HFFc6 (cell line): Measurements from ENCODE around the gene TAGLN2. TPM values are rescaled to one million over a fixed set of nuclear protein-coding genes. Genes with fewer than 3 reads are reported as not detected.
A peak's percentile ranks its signal among the peaks of the same experiment; 100 is the strongest.

Source experiments
- DNase-seq: peaks from one replicate; pipeline ENCODE4 v3.0.0-alpha.2; 2018
- H3K27ac Mint-ChIP-seq: 2 replicates; pipeline ENCODE4 v1.8.0; 2020; ENCODE audit warnings: mild to moderate bottlenecking, mixed read lengths
- H3K27me3 Mint-ChIP-seq: 2 replicates; pipeline ENCODE4 v1.8.0; 2021; ENCODE audit warnings: mild to moderate bottlenecking, moderate library complexity, mixed read lengths; ENCODE audit not compliant: insufficient read depth
- H3K36me3 Mint-ChIP-seq: 2 replicates; pipeline ENCODE4 v1.8.0; 2021; ENCODE audit warnings: low read depth, mixed read lengths
- H3K4me1 Mint-ChIP-seq: 2 replicates; pipeline ENCODE4 v1.8.0; 2020; ENCODE audit warnings: low read depth, mixed read lengths
- H3K4me3 Mint-ChIP-seq: 2 replicates; pipeline ENCODE4 v1.8.0; 2020; ENCODE audit warnings: mild to moderate bottlenecking, moderate library complexity, mixed read lengths
- H3K9me3 Mint-ChIP-seq: 2 replicates; pipeline ENCODE4 v1.8.0; 2020; ENCODE audit warnings: mild to moderate bottlenecking, mixed read lengths
- long read RNA-seq: library from polyadenylated mRNA; unstranded; transcript quantifications from one replicate; pipeline ENCODE4 v2.0.0, GENCODE V29; 2019
- total RNA-seq, 6 experiments: library from RNA; stranded (reverse); fragmentation: NEBNext Ultra II Directional; extraction: Animal tissue kit (Norgen Biotek cat#: 25700); gene quantifications; 2 replicates in 1 of 6; 3 replicates in 5 of 6; pipeline ENCODE4 v1.2.3, GENCODE V29; 2021
- TF ChIP-seq, protein P1 (sequence below): fragments of 200-600 bp; sonication (generic); IDR thresholded peaks from 2 replicates; pipeline ENCODE4 v1.5.0; 2021; ENCODE audit warnings: antibody characterized with exemption, mild to moderate bottlenecking

TAGLN2 gene
- 100 to 1,000 TPM; 560 to 914 (median 815) TPM for total RNA-seq
- long read RNA-seq, transcript TAGLN2-203 (5 exons, 1,604 nt): major isoform, 838 of 951 reads
- long read RNA-seq, partial matches to known transcripts: 65 of 951 reads
- long read RNA-seq, other reads (novel, unspliced or antisense): 45 of 951 reads

DNA sequence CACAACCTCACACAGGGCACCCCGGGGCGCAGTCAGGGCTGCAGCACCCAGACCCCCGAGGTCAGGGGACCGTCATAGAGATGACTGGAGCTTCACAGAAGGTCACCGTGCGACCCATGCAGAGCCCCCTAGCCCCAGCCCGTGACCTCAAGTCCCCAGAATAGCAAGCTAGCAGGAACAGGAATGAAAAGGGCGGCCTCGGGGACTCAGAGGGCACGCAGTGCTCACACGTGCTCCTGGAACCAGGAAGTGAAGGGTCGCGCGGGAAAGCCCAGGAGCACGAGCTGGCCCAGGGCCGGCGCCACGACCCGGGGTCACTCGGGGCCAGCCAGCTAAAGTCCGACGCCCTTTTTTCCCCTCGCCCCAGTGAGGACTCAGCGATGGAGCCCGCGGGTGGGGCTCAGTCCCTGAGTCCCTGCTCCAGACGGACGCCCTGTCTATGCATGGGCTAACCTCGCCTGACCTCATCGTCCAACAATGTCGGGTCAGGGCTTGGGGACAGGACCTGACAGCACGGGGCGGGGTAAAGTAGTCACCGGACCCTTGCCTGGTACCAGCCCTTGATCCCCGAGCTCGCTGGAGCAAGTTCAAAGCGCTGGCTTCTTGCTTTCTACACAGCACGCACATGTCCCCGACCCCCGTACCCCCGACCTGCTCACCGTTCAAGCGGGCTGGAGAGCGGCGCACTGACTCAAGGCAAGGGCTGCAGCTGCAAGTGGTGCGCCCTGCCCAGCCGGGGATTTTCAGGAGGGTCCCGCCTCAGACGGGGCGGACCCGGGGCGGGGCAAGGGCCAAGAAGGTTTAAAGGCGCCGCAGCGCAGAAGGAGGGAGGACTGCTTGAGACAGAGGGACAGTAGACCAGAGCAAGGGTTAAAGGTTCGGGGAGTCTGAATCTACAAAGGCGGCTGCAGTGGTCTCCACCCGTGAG, at the start of gene TAGLN2:
Gene TAGLN2, minus strand, starts transcription at position 717 of the 928 bp plus-strand sequence. CDS start 4,998 bp downstream, outside the sequence.
- H3K27ac Mint-ChIP-seq: peak within 1 kb of the TSS; percentile 96
- H3K27me3 Mint-ChIP-seq: peaks cover 6% of the 10 kb centered on the region; the same call in 1 of the 2 replicates
- H3K4me1 Mint-ChIP-seq: peaks cover 53% of the 10 kb centered on the region
- peaks cover 40% of the 10 kb centered on the region for H3K36me3 Mint-ChIP-seq
- TF ChIP-seq, protein P1, sequence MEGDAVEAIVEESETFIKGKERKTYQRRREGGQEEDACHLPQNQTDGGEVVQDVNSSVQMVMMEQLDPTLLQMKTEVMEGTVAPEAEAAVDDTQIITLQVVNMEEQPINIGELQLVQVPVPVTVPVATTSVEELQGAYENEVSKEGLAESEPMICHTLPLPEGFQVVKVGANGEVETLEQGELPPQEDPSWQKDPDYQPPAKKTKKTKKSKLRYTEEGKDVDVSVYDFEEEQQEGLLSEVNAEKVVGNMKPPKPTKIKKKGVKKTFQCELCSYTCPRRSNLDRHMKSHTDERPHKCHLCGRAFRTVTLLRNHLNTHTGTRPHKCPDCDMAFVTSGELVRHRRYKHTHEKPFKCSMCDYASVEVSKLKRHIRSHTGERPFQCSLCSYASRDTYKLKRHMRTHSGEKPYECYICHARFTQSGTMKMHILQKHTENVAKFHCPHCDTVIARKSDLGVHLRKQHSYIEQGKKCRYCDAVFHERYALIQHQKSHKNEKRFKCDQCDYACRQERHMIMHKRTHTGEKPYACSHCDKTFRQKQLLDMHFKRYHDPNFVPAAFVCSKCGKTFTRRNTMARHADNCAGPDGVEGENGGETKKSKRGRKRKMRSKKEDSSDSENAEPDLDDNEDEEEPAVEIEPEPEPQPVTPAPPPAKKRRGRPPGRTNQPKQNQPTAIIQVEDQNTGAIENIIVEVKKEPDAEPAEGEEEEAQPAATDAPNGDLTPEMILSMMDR: no peak; the same call in 1 of the 2 replicates
- no peaks in the 10 kb centered on the region for H3K9me3 Mint-ChIP-seq
- H3K4me3 Mint-ChIP-seq: peak within 1 kb of the TSS; percentile 88
- DNase-seq: peak; percentile 83

DNA sequence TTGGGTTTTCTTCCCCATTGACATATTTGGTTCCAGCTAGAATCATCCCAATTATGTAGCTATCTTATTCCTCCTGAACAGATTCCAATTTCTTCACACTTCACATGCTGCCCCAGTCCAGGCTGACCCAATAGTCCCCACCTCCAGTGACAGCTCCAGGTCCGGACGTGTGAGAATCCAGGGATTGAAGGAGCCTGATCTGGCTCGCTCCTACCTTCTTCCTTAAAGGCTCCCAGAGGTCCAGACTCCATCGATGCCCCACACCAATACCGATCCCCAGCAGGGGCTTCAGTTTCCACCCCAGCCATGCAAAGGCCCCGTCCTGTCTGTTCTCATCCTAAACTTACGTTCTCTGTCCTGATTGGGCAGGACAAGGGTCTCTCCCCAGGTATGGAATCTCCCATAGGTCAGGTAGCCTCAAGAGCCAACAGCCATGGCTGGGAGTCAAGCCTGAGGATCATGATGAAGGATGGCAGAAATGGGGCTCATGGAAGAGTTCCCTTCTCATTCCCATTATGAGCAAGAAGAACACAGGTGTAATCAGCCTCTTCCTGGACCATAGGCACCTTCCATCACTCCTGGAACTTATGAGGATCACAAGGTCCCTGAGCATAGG, 49.2 kb upstream of the TAGLN2 start:
- H3K36me3 Mint-ChIP-seq: no peaks in the 10 kb centered on the region
- H3K4me3 Mint-ChIP-seq: no peak overlapping the region
- TF ChIP-seq, protein P1: no peak
- H3K27me3 Mint-ChIP-seq: peaks cover 32% of the 10 kb centered on the region
- H3K4me1 Mint-ChIP-seq: peaks cover 17% of the 10 kb centered on the region; the same call in 1 of the 2 replicates
- H3K27ac Mint-ChIP-seq: no peak overlapping the region
- no peak for DNase-seq
- H3K9me3 Mint-ChIP-seq: no peaks in the 10 kb centered on the region

DNA sequence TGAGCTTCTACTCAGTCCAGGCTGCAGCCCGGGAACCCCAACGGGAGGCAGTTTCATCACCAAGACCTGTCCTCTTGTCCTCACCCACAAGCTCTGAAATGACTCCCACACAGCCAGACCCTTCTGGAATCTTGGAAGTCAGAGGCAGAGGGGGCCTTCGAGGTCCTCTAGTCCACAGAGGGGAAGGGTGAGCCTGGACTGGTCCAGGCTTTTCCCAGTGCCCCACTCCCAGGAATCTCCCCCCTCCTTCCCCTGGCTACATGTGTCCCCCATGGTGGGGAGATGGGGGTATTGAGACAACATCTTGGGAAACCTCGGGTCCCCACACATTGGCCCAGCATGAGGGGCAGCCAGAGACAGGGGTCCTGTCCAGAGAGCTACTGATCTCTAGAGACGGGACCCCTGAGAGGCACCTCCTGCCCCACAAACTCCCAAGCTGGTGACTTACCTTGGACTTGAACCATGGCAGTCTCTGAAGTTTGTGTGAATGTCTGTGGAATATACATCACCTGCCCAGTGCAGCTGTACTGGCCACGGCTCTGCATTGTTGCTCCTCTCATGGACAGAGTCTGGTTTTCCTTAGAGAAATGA, 48.1 kb upstream of the TAGLN2 start:
- H3K9me3 Mint-ChIP-seq: no peaks in the 10 kb centered on the region
- H3K36me3 Mint-ChIP-seq: no peaks in the 10 kb centered on the region
- TF ChIP-seq, protein P1: no peak
- peaks cover 29% of the 10 kb centered on the region for H3K27me3 Mint-ChIP-seq
- no peak for DNase-seq
- H3K27ac Mint-ChIP-seq: no peak overlapping the region
- H3K4me1 Mint-ChIP-seq: peaks cover 21% of the 10 kb centered on the region
- H3K4me3 Mint-ChIP-seq: no peak overlapping the region

DNA sequence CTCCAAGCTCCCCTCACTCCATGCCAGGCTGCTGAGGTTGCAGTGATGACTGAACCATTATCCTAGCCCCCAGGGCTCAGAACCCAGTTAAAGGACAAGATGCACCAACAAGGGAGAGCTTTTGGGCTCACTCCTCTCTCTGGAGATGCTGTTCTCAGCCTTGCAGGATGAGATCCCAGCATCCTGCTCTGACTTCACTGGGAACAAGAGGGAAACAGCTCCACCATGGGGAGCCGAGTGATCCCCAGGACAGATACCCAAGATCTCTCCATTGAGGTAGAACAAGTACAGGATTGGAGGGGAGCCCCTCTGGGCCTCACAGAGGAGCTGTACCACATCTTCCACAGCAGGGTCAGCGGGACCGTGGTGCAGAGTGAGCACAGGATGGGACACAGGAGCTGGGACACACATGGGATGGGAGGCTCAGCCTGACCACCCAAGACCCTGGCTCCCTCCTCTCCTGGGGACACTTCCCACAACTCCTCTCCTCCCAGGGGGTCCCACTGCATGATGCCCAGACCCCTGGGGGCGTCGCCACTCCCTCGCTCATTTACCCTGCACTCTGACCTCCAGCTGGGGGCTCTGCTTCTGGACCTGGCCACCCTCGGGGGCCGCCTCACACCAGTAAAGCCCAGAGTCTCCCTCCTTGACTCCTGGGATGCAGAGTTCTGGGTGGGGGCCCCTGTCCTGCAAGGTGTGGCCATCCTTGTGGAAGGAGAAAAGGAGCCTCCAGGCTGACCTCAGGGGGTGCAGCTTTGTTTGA, 47.3 kb upstream of the TAGLN2 start:
- TF ChIP-seq, protein P1: no peak
- Mint-ChIP-seq H3K4me1 (peaks cover 29% of the 10 kb centered on the region), H3K36me3 (no peaks in the 10 kb centered on the region), H3K4me3 (no peak overlapping the region), H3K27me3 (peaks cover 29% of the 10 kb centered on the region), H3K27ac (no peak overlapping the region), H3K9me3 (no peaks in the 10 kb centered on the region)
- no peak for DNase-seq

DNA sequence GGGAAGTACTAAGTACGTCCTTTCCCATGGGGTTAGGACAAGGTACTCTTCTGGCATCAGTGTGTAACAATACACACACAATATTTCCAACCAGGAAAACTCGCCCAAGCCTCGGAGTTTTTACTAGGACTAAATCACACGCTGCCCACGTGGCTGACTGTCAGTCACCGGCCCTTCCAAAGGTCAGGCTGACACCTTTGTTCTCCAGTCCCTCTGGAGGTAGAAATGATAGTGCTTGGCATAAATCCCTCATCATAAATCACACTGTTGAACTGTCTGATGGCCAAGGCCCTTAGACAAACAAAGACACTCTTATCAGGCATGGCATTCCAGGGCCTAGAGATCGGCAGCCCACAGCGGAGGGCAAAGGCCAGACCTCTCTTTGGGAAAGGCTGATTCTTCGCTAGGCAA, 45.6 kb upstream of the TAGLN2 start:
- TF ChIP-seq, protein P1: no peak
- Mint-ChIP-seq H3K27ac (no peak overlapping the region), H3K4me1 (peaks cover 23% of the 10 kb centered on the region), H3K9me3 (no peaks in the 10 kb centered on the region), H3K27me3 (peaks cover 20% of the 10 kb centered on the region; the same call in 1 of the 2 replicates), H3K36me3 (no peaks in the 10 kb centered on the region), H3K4me3 (no peak overlapping the region)
- no peak for DNase-seq
